ENCODE results near the gene CRADD. TPM values are rescaled to one million over a fixed set of nuclear protein-coding genes. Genes with fewer than 3 reads are reported as not detected.
A peak's percentile ranks its signal among the peaks of the same experiment; 100 is the strongest.

Gene CRADD
- total RNA-seq, 4 donors from 2014 or later: 27.7 to 61.0 (median 34.2) TPM

DNA sequence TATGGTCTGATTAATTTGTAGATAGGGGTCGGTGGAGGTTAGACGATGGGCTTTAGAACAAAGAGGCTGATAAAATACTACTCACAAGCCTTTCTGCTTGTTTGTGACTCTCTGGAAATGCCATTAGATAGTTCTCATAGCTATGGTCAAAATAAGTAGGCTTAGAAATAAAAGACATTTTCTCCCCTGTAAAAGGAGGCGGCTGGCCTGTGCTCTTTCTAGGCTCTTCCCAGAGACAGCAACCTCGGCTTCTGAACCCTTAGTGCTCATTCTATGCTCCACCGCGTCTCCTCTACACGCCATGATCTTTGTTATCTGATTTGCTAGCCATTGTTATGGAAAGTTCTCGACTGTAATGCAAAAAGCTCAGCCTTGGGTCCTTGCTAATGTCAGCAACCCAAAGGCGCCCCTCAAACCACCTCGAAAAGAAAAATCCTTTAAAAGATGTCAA lies 64.5 kb downstream of the CRADD start:
- peak; percentile 1 for ATAC-seq (ENCODE audit: low FRiP score)
- DNase-seq (ENCODE audit: low spot score): no peak
- TF ChIP-seq, protein P1, sequence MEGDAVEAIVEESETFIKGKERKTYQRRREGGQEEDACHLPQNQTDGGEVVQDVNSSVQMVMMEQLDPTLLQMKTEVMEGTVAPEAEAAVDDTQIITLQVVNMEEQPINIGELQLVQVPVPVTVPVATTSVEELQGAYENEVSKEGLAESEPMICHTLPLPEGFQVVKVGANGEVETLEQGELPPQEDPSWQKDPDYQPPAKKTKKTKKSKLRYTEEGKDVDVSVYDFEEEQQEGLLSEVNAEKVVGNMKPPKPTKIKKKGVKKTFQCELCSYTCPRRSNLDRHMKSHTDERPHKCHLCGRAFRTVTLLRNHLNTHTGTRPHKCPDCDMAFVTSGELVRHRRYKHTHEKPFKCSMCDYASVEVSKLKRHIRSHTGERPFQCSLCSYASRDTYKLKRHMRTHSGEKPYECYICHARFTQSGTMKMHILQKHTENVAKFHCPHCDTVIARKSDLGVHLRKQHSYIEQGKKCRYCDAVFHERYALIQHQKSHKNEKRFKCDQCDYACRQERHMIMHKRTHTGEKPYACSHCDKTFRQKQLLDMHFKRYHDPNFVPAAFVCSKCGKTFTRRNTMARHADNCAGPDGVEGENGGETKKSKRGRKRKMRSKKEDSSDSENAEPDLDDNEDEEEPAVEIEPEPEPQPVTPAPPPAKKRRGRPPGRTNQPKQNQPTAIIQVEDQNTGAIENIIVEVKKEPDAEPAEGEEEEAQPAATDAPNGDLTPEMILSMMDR (IDR thresholded peaks at IDR 0.05): no peak

DNA sequence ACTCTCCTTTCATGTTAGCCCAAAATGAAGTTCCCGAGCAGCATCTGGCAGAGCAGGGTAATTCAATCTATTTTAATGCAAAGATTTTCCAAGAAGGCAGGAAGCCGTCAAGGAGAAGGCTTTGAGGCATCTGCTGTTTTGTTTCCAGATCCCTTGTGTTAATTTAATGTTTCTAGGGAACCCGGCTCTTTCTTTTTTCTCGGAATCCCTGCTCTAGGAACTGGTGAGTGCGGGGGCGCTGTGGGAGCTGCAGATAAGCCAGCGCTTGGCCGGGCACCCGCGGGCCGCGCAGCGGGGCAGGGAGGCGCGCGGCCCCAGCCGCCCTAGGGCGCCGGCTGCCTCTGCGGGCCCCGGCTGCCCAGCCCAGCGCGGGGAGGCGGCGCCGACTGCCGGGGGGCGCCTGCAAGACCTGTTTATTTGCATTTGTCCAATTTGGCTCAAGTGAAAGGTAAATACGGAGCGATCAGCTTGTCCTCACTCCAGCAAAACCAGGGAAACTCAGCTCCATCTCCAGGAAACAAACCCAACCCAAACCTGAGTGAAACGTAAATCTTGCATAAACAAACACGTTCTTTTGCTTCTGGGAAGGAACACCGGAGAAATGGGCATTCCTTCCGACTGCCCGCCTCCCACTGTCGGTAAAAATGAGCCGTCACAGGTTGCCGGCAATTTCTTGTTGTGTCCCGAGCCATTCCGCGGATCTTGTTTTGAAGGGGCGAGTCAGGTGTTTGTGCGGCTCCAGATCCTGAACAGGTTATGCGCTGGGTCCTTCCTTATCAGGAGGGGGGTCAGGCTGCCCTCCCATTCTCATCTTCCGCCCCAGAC lies 65.1 kb downstream of the CRADD start:
- DNase-seq (ENCODE audit: low spot score) (peak; percentile 47), ATAC-seq (ENCODE audit: low FRiP score) (peak; percentile 93)
- TF ChIP-seq, protein P1 (IDR thresholded peaks at IDR 0.05): no peak

DNA sequence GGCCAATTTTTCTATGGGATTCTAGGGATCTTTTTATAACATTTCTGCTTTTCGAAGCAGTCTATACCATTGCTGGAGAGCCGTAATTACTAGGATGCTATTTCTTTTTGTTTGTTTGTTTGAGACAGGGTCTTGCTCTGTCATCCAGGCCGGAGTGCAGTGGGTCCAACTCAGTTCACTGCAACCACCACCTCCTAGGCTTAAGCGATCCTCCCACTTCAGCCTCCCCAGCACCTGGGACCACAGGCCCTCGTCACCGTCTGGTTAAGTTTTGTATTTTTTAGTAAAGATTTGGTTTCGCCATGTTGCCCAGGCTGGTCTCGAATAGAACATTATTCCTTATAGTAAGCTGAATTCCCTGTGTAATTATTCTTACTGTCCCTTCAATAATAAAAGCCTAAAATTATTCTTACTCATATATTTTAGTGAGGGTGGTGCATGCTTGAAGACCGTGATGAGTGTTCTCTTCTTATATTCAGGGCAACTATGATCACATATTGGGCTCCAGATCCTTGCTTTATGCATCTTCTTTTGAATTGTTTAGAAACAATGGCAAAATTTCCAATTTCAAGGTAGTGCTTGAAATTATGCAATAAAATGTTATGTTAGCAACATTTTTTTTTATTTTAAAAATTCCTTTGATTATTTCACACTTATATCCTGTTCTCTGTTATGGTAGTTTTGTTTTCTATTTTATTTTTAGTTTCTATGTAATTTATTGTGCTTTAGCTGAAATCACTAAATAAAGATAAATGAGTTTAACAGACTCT lies 66.2 kb downstream of the CRADD start:
- DNase-seq (ENCODE audit: low spot score): no peak
- TF ChIP-seq, protein P1 (IDR thresholded peaks at IDR 0.05): no peak
- ATAC-seq (ENCODE audit: low FRiP score): no peak

DNA sequence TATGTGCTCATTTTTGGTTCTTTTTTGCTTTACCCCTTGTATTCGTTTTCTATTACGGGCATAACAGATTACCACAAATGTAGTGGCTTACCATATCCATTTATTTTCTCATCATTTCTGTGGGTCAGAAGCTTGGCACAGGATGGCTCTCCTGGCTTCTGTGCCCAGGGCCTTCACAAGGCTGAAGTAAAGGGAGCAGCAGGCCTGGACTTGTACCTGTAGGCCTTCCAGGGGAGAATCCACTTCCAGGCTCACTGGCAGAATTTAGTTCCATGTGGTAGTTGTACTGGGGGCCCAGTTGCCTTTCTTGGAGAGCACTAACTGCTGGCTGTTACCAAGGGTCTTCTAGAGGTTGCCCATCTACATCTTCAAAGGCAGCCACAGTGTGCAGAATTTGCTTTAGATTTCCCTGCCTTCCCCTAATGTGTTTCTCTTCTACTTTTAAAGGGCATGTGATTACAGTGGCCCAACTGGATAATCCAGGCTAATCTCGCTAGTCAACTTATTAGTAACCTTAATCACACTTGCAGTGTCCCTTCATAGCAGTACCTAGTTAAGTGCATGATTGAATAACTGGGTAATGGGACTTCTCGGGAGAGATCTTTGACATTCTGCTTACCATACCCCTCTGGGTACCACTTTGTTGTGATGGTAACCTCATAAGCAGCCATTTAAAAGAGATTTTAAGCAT lies 67.0 kb downstream of the CRADD start:
- TF ChIP-seq, protein P1 (IDR thresholded peaks at IDR 0.05): no peak
- no peak for DNase-seq (ENCODE audit: low spot score)
- ATAC-seq (ENCODE audit: low FRiP score): no peak

DNA sequence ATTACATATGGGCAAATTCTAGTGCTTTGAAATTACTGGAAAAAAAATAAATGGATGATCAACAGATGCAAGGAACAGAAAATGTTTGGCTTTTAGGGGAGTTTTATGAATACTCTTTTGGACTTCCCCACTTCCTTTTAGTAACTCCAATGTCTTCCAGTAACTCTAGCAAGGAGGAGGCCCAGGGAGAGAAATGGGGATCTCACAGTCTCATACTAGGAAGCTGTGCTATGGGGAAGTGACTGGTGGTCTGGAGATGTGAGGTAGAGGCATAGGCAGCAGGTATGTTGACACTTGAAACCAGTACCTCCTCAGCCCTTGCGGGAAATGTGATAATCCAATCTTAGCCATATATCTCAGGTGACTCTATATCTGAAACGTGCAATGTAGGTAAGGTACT lies 68.1 kb downstream of the CRADD start:
- TF ChIP-seq, protein P1 (IDR thresholded peaks at IDR 0.05): no peak
- ATAC-seq (ENCODE audit: low FRiP score) (no peak), DNase-seq (ENCODE audit: low spot score) (no peak)

DNA sequence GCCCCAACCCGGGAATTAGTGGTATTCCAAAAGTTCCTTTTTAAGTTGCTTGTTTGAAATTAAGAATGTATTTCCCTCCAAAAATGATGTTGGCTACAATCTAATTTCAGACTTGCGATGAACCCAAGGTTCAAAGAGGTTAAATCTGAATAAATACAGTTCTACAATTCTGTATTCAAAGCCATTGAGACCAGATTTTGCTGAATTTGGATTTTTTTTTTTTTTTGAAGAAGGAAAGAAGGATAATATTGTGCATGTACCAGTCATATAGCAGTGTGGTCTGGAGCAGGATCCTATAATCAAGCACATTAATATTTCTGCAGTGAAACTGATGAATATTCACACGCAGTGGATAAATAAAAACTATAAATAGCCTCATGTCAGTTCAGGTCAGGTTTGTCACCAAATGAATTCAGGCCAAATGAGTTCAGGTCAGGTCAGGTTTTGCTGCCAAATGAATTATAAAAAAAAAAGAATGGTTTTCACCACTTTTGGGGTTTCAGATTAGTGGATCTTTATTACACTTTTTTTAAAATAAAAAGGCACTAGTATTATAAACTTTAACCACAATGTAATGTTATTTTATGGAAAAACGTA lies 69.5 kb downstream of the CRADD start:
- ATAC-seq (ENCODE audit: low FRiP score) (no peak), DNase-seq (ENCODE audit: low spot score) (no peak)
- TF ChIP-seq, protein P1 (IDR thresholded peaks at IDR 0.05): no peak
